Mucosa of rectum (tissue), 2 donors: ENCODE results near the gene EPC2.
"Not testable (repeated sequence)": the region's sequence is repeated elsewhere in the genome, so short reads cannot be mapped to it uniquely, and the experiment has no call there.

Experiments
- H3K27ac ChIP-seq, 2 donors: one replicate each; pipeline ENCODE4 v1.7.0; 2013; ENCODE audit warnings: inconsistent platforms in 2 of 2, low read depth in 2 of 2, low read length in 2 of 2
- H3K27me3 ChIP-seq, 2 donors: one replicate each; pipeline ENCODE4 v1.7.0; 2013; ENCODE audit warnings: low read length in 2 of 2; ENCODE audit not compliant: control insufficient read depth in 2 of 2, insufficient read depth in 2 of 2
- H3K36me3 ChIP-seq, 2 donors: one replicate each; pipeline ENCODE4 v1.7.0; 2013; ENCODE audit warnings: low read length in 2 of 2; ENCODE audit not compliant: control insufficient read depth in 2 of 2, insufficient read depth in 2 of 2
- H3K4me1 ChIP-seq, 2 donors: one replicate each; pipeline ENCODE4 v1.7.0; 2013; ENCODE audit warnings: low read length in 2 of 2, mild to moderate bottlenecking in 1 of 2; ENCODE audit not compliant: control insufficient read depth in 2 of 2, insufficient read depth in 2 of 2
- H3K4me3 ChIP-seq, 2 donors: one replicate each; pipeline ENCODE4 v1.7.0; 2013; ENCODE audit warnings: low read length in 2 of 2
- H3K9ac ChIP-seq, 2 donors: one replicate each; pipeline ENCODE4 v1.7.0; 2013; ENCODE audit warnings: low read length in 2 of 2, low read depth in 1 of 2, mild to moderate bottlenecking in 1 of 2
- H3K9me3 ChIP-seq, 2 donors: one replicate each; pipeline ENCODE4 v1.7.0; 2013; ENCODE audit warnings: low read length in 2 of 2; ENCODE audit not compliant: control insufficient read depth in 2 of 2
- donor health status: healthy.
- donor health status: Normal muscosa, but diverticular disease.

EPC2 gene

DNA sequence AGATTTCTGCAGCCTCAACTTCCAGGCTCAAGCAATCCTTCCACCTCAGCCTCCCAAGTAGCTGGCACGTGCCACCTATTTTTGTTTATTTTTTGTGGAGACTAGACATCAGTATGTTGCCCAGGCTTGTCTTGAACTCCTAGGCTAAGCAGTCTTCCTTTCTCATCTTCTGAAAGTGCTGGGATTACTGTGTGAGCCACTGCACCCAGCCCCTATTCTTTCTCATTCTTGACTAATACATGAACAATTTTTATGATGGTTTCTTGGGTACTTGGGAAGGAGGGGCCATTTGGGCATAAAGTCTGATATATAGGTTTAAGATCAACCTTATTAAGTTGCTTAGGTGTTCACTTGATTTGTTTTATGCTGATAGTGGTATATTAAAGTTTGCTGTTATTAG, 26.2 kb downstream of the EPC2 start:
- no peak overlapping the region for H3K27ac ChIP-seq

DNA sequence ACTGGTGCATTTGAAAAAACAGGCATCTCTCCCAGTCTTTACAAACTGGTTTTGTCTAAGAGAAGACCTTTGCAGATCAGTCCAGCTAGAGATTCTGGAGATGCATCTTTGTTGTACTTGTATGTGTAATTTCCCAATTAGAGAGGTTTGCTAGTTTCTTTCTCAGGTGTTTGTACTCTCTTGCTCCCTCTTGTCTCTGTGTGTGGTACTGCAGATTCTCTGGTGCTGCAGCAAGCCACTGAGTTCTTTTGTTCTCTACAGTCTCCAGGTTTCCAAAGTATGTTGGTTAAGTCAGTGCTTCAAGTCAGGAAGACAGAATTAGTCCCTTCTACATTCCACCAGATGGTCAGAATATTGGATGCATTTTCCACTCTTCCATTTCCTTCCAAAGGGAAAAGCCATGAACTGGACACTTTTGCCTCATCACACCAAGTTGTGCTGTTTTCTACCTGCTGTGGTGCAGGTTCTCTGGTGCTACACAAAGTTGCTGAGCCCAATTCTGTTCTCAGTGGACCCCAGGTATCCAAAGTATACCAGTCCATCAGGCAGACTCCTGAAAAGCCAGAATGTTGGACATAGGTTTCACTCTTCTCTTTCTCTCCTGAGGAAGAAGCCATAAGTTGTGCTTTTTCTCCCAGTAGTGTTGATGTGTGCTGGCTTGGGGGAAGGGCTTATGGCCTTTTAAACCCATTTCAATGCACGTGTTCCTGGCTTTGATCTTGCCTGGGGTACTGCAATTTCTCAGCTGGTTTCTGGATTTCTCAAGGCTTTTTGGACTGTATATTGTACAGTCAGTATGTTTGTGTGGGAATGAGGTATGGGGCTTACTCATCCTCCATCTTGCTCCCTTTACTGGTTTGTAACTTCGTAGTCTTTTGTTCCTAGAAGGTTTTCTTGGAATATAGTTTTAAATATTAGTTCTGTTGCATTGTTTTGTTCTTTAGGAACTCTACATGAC, 29.8 kb downstream of the EPC2 start:
- Histone ChIP-seq H3K27me3 (no peaks in the 10 kb centered on the region), H3K27ac (no peak overlapping the region), H3K9ac (no peak overlapping the region), H3K4me3 (no peak overlapping the region), H3K4me1 (no peaks in the 10 kb centered on the region), H3K36me3 (no peaks in the 10 kb centered on the region), H3K9me3 (no peaks in the 10 kb centered on the region)

More for the DNA sequence above, 26.2 kb downstream of the EPC2 start:
- Histone ChIP-seq H3K9me3 (no peaks in the 10 kb centered on the region), H3K36me3 (no peaks in the 10 kb centered on the region), H3K4me1 (no peaks in the 10 kb centered on the region), H3K9ac (no peak overlapping the region), H3K27me3 (no peaks in the 10 kb centered on the region), H3K4me3 (no peak overlapping the region)

DNA sequence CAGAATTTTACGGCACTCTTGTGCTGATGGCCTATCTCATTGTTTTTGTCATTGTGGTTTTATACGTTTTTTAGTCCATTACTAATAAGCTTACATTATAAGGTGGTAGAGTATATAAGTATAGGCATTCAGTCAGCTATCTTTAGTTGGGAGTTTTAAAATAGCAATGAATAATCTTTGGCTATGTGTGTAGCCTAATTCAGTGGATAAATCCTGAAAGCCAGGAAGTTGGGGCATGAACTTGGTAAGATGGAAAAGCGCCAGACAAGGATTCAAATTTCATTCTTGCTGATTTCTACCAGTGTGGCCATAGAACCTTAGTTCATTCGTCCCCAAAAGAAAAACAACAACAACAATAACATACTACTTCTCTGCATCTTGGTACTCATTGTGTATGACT, 31.2 kb downstream of the EPC2 start:
- H3K4me1 ChIP-seq = no peaks in the 10 kb centered on the region
- H3K36me3 ChIP-seq = no peaks in the 10 kb centered on the region
- no peaks in the 10 kb centered on the region for H3K27me3 ChIP-seq
- no peaks in the 10 kb centered on the region for H3K9me3 ChIP-seq
- H3K9ac ChIP-seq = no peak overlapping the region
- H3K4me3 ChIP-seq = no peak overlapping the region
- H3K27ac ChIP-seq = no peak overlapping the region

DNA sequence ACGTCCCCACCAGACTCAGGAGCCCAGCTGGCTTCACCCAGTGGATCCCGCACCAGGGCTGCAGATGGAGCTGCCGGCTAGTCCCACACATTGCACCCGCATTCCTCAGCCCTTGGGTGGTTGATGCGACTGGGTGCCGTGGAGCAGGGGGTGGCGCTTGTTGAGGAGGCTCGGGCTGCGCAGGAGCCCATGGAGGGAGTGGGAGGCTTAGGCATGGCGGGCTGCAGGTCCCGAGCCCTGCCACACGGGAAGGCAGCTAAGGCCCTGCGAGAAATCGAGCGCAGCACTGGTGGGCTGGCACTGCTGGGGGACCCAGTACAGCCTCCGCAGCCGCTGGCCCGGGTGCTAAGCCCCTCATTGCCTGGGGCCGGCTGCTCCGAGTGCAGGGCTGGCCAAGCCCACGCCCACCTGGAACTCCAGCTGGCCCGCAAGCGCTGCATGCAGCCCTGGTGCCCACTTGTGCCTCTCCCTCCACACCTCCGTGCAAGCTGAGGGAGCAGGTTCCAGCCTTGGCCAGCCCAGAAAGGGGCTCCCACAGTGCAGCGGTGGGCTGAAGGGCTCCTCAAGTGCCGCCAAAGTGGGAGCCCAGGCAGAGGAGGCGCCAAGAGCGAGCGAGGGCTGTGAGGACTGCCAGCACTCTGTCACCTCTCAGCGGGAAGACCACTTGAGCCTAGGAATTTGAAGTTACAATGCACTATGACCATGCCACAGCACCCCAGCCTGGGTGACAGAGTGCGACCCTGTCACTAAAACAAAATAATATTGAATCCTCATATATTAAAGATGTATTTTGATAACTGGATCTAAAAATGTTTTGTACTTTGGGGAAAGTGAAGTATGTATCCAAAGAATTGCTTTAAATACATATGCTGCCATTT, 34.0 kb downstream of the EPC2 start:
- not testable (repeated sequence) for H3K27ac ChIP-seq, H3K9me3 ChIP-seq, H3K9ac ChIP-seq, H3K36me3 ChIP-seq, H3K4me1 ChIP-seq, H3K4me3 ChIP-seq, H3K27me3 ChIP-seq

DNA sequence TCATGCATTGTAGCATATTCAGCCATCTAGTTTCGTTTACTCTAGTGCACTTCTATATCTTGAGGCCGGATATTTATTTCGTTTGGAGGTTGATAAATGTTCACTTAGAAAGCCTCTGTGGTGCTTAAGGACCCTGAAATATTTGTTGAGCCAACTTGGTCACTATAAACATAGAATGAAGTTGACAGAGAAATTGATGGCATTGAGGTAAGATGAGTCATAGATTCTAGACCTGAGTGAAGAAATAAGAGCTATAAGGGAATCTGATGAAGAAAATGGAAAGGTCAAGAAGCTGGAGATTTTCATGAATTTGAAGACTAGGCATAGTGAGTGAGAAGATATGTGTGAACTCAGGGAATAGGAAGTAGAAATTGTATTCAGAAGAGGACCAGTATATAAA, 35.9 kb downstream of the EPC2 start:
- no peak overlapping the region for H3K9ac ChIP-seq
- H3K9me3 ChIP-seq = no peaks in the 10 kb centered on the region
- H3K4me1 ChIP-seq = no peaks in the 10 kb centered on the region
- H3K27ac ChIP-seq = no peak overlapping the region
- H3K36me3 ChIP-seq = no peaks in the 10 kb centered on the region
- H3K4me3 ChIP-seq = no peak overlapping the region
- H3K27me3 ChIP-seq = no peaks in the 10 kb centered on the region

DNA sequence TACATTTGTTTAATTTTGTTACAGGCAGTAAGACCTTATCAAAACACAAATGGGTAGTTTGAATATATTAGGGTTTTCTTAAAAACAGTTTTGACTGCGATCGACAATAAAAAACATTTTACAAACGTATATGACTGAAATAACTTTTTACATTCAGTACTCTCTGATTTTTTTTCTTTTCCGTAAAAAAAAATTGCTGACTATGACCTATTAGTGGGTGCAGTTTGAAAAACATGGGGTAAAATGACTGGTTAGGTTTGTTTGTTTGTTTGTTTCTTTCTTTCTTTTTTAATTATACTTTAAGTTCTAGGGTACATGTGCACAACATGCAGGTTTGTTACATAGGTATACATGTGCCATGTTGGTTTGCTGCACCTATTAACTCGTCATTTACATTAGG, 36.9 kb downstream of the EPC2 start:
- no peaks in the 10 kb centered on the region for H3K9me3 ChIP-seq
- H3K36me3 ChIP-seq = no peaks in the 10 kb centered on the region
- H3K9ac ChIP-seq = no peak overlapping the region
- no peak overlapping the region for H3K4me3 ChIP-seq
- H3K27ac ChIP-seq = no peak overlapping the region
- no peaks in the 10 kb centered on the region for H3K27me3 ChIP-seq
- H3K4me1 ChIP-seq = no peaks in the 10 kb centered on the region

DNA sequence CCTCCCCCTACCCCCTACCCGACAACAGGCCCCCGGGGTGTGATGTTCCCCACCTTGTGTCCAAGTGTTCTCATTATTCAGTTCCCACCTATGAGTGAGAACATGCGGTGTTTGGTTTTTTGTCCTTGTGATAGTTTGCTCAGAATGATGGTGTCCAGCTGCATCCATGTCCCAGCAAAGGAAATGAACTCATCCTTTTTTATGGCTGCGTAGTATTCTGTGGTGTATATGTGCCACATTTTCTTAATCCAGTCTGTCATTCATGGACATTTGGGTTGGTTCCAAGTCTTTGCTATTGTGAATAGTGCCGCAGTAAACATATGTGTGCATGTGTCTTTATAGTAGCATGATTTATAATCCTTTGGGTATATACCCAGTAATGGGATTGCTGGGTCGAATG, 37.3 kb downstream of the EPC2 start:
- H3K27me3 ChIP-seq, H3K4me3 ChIP-seq, H3K4me1 ChIP-seq, H3K9ac ChIP-seq, H3K9me3 ChIP-seq, H3K27ac ChIP-seq, H3K36me3 ChIP-seq: not testable (repeated sequence)

DNA sequence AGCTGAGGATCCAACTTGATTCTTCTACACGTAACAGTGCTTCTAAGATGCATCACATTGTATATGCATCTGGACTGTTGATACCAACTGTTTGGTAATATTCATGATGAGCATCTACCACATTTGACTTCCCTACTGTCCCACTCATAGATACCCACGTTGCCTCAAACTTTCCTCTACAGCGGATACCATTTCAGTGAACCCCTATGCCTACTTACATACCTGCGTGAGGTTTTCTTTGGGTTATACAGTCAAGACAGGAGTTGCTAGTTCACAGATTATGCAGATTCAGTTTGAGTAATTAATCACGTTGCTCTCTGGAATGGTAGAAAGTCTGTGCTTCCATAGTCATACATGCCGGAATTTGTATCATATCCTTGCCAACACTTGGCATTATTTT, 40.0 kb downstream of the EPC2 start:
- Histone ChIP-seq H3K4me3 (no peak overlapping the region), H3K27me3 (no peaks in the 10 kb centered on the region), H3K4me1 (no peaks in the 10 kb centered on the region), H3K9ac (no peak overlapping the region), H3K36me3 (no peaks in the 10 kb centered on the region), H3K9me3 (no peaks in the 10 kb centered on the region), H3K27ac (no peak overlapping the region)

DNA sequence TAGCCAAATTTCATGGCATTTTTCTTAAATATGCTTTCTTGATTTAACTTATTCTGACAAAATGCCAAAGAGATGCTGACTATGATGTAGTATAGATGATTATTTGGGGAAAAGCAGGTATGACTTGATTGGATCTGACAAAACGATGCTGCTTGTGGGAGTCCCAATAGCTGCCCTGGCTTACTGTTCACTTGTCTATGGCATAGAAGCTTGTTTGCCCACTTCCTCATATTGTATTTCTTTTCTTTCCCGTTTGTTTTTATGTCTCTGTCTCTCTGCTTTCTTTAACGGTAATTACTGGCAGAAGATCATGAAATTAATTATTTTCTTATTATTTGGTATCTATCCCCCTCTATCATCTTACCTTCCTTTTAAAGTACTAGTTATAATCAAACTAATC, 43.0 kb downstream of the EPC2 start:
- Histone ChIP-seq H3K27ac (no peak overlapping the region), H3K4me3 (no peak overlapping the region), H3K36me3 (peaks cover 10% of the 10 kb centered on the region in 2 donors), H3K27me3 (no peaks in the 10 kb centered on the region), H3K9ac (no peak overlapping the region), H3K4me1 (no peaks in the 10 kb centered on the region), H3K9me3 (no peaks in the 10 kb centered on the region)

DNA sequence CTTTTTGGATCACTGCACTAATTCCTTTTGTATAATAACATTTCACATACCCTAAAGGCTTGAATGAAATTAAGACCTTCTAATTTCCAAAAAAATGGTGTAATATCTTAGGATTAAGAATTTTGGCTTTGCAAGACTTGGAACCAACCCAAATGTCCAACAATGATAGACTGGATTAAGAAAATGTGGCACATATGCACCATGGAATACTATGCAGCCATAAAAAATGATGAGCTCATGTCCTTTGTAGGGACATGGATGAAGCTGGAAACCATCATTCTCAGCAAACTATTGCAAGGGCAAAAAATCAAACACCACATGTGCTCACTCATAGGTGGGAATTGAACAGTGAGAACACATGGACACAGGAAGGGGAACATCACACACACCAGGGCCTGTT, 43.5 kb downstream of the EPC2 start:
- not testable (repeated sequence) for H3K27ac ChIP-seq, H3K9ac ChIP-seq, H3K4me1 ChIP-seq, H3K4me3 ChIP-seq, H3K9me3 ChIP-seq, H3K27me3 ChIP-seq
- H3K36me3 ChIP-seq = peaks cover 10% of the 10 kb centered on the region in 2 donors
